Measurements from ENCODE around the gene FGF22.

- TF ChIP-seq CTCF (IDR thresholded peaks at IDR 0.05; ENCODE audit: poor library complexity, severe bottlenecking) (no peak), EZH2 (IDR thresholded peaks at IDR 0.05; ENCODE audit: borderline replicate concordance, insufficient read depth, low read length, poor library complexity, severe bottlenecking) (no peak), POLR2AphosphoS5 (IDR thresholded peaks at IDR 0.05) (no peak), EP300 (conservative IDR thresholded peaks at IDR 0.05; ENCODE audit: poor library complexity, severe bottlenecking) (no peak)
Observed at GRCh38 chr19:612941-613340, 26.7 kb upstream of the FGF22 start.
